Endothelial cell of umbilical vein (primary cell): ENCODE data around the gene GABARAPL1. TPM values are rescaled to one million over a fixed set of nuclear protein-coding genes. Genes with fewer than 3 reads are reported as not detected.
A peak's percentile ranks its signal among the peaks of the same experiment; 100 is the strongest.

Experiments used
- BruUV-seq: library from RNA; stranded (reverse); fragments of 400-500 nt; replicated peaks from 2 replicates; lab custom pipeline; 2021; lab: Mats Ljungman, UMichigan
- CTCF ChIA-PET: fragments of 300-600, 350-600 bp; sonication (Branson Sonifier 250); formaldehyde crosslinking; loops from one replicate; lab custom pipeline; 2021; ENCODE audit warnings: antibody characterized with exemption, inconsistent platforms; lab: Charles Lee
- POLR2A ChIA-PET: fragments of 300-600, 350-600 bp; sonication (Branson Sonifier 250); formaldehyde crosslinking; loops from one replicate; lab custom pipeline; 2021; ENCODE audit warnings: antibody characterized with exemption, inconsistent platforms; lab: Charles Lee
- DNase-seq: peaks from one replicate; pipeline ENCODE4 v3.0.0-alpha.2; 2011; ENCODE audit warnings: low read depth, low spot score
- FAIRE-seq: peaks from 2 replicates; lab custom pipeline; 2011; peaks lifted over from hg19 to GRCh38; lab: Jason Lieb, UNC
- H2AFZ ChIP-seq: 2 replicates; pipeline ENCODE4 v1.6.0; 2012; ENCODE audit warnings: low read depth, low read length, control low read depth, inconsistent platforms
- H3K27ac ChIP-seq: 2 replicates; pipeline ENCODE4 v1.5.1; 2011; ENCODE audit warnings: low read depth, mild to moderate bottlenecking, control low read depth, low read length, moderate library complexity; ENCODE audit not compliant: insufficient read depth
- H3K27me3 ChIP-seq, 2 experiments: 2 replicates each; pipeline versions ENCODE4 v1.6.0 to v1.6.1; 2011; ENCODE audit warnings: low read length in 2 of 2, mixed read lengths in 1 of 2; ENCODE audit not compliant: control insufficient read depth in 2 of 2, insufficient read depth in 2 of 2
- H3K36me3 ChIP-seq, 2 experiments: 2 replicates in 1 of 2; 3 replicates in 1 of 2; pipeline ENCODE4 v1.5.1; 2011; ENCODE audit warnings: low read length in 2 of 2, mild to moderate bottlenecking in 1 of 2, moderate library complexity in 1 of 2; ENCODE audit not compliant: control insufficient read depth in 2 of 2, insufficient read depth in 2 of 2; ENCODE audit errors: extremely low read depth in 1 of 2
- H3K4me1 ChIP-seq: 3 replicates; pipeline ENCODE4 v1.5.1; 2011; ENCODE audit warnings: mild to moderate bottlenecking, low read length; ENCODE audit not compliant: control insufficient read depth, insufficient read depth; ENCODE audit errors: extremely low read depth
- H3K4me2 ChIP-seq: 2 replicates; pipeline ENCODE4 v1.6.1; 2011; ENCODE audit warnings: low read length, control low read depth, mixed read lengths; ENCODE audit not compliant: insufficient read depth
- H3K4me3 ChIP-seq, 3 experiments: fragments of 200-600 bp in 1 of 3; sonication (generic), shearing (Covaris generic) in 1 of 3; replicated peaks in 1 of 3; 2 replicates each; pipeline ENCODE4 v1.5.1; 2011 to 2016; ENCODE audit warnings: control low read depth in 3 of 3, low read length in 3 of 3, mild to moderate bottlenecking in 2 of 3, inconsistent platforms in 1 of 3, low read depth in 1 of 3, moderate library complexity in 1 of 3; ENCODE audit not compliant: insufficient read depth in 1 of 3
- H3K79me2 ChIP-seq: 2 replicates; pipeline ENCODE4 v1.6.0; 2012; ENCODE audit warnings: low read length, inconsistent platforms; ENCODE audit not compliant: control insufficient read depth, insufficient read depth
- H3K9ac ChIP-seq: replicated peaks from 2 replicates; pipeline ENCODE3; 2011; ENCODE audit warnings: low read length, control low read depth; ENCODE audit not compliant: insufficient read depth; ENCODE audit errors: extremely low read depth
- H3K9me1 ChIP-seq: replicated peaks from 3 replicates; pipeline ENCODE4 v1.6.0; 2011; ENCODE audit warnings: mild to moderate bottlenecking, low read length; ENCODE audit not compliant: control insufficient read depth, insufficient read depth; ENCODE audit errors: extremely low read depth
- H3K9me3 ChIP-seq: replicated peaks from 2 replicates; pipeline ENCODE4 v1.5.1; 2012; ENCODE audit warnings: low read length, inconsistent platforms; ENCODE audit not compliant: control insufficient read depth, insufficient read depth
- H4K20me1 ChIP-seq: replicated peaks from 2 replicates; pipeline ENCODE3; 2011; ENCODE audit warnings: mild to moderate bottlenecking, low read length; ENCODE audit not compliant: control insufficient read depth, insufficient read depth; ENCODE audit errors: extremely low read depth
- EZH2 ChIP-seq: IDR thresholded peaks from 2 replicates; pipeline ENCODE4 v1.6.1; 2012; ENCODE audit warnings: borderline replicate concordance, low read depth, mild to moderate bottlenecking, moderate library complexity, low read length, inconsistent platforms; ENCODE audit not compliant: severe bottlenecking
- FOS ChIP-seq: IDR thresholded peaks from 2 replicates; pipeline ENCODE4 v1.6.1; 2011; ENCODE audit warnings: mild to moderate bottlenecking, low read length, moderate library complexity, borderline replicate concordance; ENCODE audit not compliant: insufficient read depth
- GATA2 ChIP-seq: IDR thresholded peaks from 2 replicates; pipeline ENCODE4 v1.7.0; 2011; ENCODE audit warnings: low read depth, mild to moderate bottlenecking, moderate library complexity, mixed read lengths, low read length; ENCODE audit not compliant: insufficient read length, insufficient read depth
- JUN ChIP-seq: IDR thresholded peaks from 2 replicates; pipeline ENCODE4 v1.6.1; 2011; ENCODE audit warnings: borderline replicate concordance, low read depth; ENCODE audit not compliant: insufficient read length, insufficient read depth
- MAX ChIP-seq: IDR thresholded peaks from 2 replicates; pipeline ENCODE4 v1.6.1; 2011; ENCODE audit not compliant: insufficient read depth, insufficient read length
- MYC ChIP-seq: IDR thresholded peaks from one replicate; pipeline ENCODE4 v1.6.1; 2011; ENCODE audit warnings: mild to moderate bottlenecking, low read depth, low read length
- POLR2A ChIP-seq: IDR thresholded peaks from 2 replicates; pipeline ENCODE4 v1.6.1; 2012; ENCODE audit warnings: low read depth, mild to moderate bottlenecking, control low read depth, low read length
- POLR2AphosphoS5 ChIP-seq: IDR thresholded peaks from 2 replicates; pipeline ENCODE4 v1.6.1; 2012; ENCODE audit warnings: low read depth, mild to moderate bottlenecking, control low read depth, low read length, moderate library complexity; ENCODE audit not compliant: insufficient read depth
- dilution Hi-C: fragments of 300-500 bp; cut with MboI; formaldehyde crosslinking; loops from one replicate; pipeline ENCODE4 v1.15.0; 2019; ENCODE audit warnings: low sequenced_read_pairs; ENCODE audit not compliant: extremely low pct_ligation_motif_present
- intact Hi-C: fragments of 100-400 bp; cut with micrococcal nuclease; formaldehyde crosslinking; loops from one replicate; pipeline ENCODE4 v1.10.0; 2022
- polyA plus RNA-seq, 4 experiments: library from polyadenylated mRNA; depleted of rRNA in 3 of 4; stranded (reverse) in 3 of 4; unstranded in 1 of 4; fragments of >200 nt; gene quantifications; 2 replicates each; pipeline versions ENCODE4 v1.2.1 to v1.2.3, GENCODE V29; 2011 to 2012; ENCODE audit warnings: missing spikeins in 1 of 4
- total RNA-seq: library from RNA; stranded (reverse); gene quantifications from 2 replicates; pipeline ENCODE4 v1.2.3, GENCODE V29; 2021
- TF ChIP-seq, protein P1 (sequence below), 2 donors: IDR thresholded peaks; 1 replicate in 1 of 2; 2 replicates in 1 of 2; pipeline ENCODE4 v1.5.1; 2011; ENCODE audit warnings: low read length in 2 of 2, mild to moderate bottlenecking in 2 of 2, moderate library complexity in 2 of 2, control low read depth in 1 of 2, inconsistent platforms in 1 of 2, low read depth in 1 of 2; ENCODE audit not compliant: insufficient read depth in 1 of 2; ENCODE audit errors: extremely low read depth in 1 of 2

GABARAPL1 gene
- total and polyA plus RNA-seq, 2 donors (not counting 3 experiments of a cell fraction or from before 2014, with no cell fraction given) = 59.4 to 65.6 TPM

DNA sequence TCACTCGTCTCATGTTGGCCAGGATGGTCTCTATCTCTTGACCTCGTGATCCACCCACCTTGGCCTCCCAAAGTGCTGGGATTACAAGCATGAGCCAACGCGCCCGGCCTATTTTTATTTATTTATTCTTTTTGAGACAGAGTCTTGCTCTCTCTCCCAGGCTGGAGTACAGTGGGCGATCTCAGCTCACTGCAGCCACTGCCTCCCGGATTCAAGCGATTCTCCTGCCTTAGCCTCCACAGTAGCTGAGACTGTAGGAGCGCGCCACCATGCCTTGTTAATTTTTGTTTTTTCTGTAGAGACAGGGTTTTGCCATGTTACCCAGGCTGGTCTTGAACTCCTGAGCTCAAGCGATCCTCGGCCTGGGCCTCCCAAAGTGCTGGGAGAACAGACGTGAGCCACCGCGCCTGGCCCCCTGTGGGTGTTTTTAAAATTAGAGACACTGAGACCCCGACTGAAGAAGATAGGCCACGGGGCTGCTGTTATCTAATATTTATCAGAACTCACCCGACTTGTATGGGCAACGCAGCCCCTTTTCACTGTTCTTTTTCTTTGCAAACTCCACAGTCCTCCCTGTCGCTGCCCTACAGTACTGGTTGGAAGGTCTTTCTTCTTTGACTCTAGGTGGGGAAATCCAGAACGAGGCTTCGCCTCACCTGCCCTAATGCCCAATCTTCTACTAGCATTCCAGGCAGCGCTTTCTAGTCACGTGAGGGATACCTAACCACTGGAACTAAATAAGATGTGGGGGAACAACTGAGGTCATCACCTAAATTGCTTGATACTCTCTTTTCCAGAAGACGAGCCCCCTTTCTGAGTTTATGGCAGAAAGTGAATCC, 1.4 kb upstream of the GABARAPL1 start:
- TF ChIP-seq GATA2 = no peak
- TF ChIP-seq, protein P1, sequence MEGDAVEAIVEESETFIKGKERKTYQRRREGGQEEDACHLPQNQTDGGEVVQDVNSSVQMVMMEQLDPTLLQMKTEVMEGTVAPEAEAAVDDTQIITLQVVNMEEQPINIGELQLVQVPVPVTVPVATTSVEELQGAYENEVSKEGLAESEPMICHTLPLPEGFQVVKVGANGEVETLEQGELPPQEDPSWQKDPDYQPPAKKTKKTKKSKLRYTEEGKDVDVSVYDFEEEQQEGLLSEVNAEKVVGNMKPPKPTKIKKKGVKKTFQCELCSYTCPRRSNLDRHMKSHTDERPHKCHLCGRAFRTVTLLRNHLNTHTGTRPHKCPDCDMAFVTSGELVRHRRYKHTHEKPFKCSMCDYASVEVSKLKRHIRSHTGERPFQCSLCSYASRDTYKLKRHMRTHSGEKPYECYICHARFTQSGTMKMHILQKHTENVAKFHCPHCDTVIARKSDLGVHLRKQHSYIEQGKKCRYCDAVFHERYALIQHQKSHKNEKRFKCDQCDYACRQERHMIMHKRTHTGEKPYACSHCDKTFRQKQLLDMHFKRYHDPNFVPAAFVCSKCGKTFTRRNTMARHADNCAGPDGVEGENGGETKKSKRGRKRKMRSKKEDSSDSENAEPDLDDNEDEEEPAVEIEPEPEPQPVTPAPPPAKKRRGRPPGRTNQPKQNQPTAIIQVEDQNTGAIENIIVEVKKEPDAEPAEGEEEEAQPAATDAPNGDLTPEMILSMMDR (IDR thresholded peaks at IDR 0.05; ENCODE audit: extremely low read depth in 1 of 2, insufficient read depth in 1 of 2, low read depth in 1 of 2, low read length in 2 of 2) = no peak
- no peak for TF ChIP-seq MAX
- no peak for TF ChIP-seq POLR2A
- no peak for TF ChIP-seq POLR2AphosphoS5
- TF ChIP-seq JUN = no peak
- no peak for TF ChIP-seq FOS
- no peak for TF ChIP-seq MYC
- TF ChIP-seq EZH2 = no peak
- H3K79me2 ChIP-seq = peaks cover 34% of the 10 kb centered on the region
- no peak overlapping the region for H3K4me2 ChIP-seq
- H2AFZ ChIP-seq = no peak overlapping the region
- no peaks in the 10 kb centered on the region for H4K20me1 ChIP-seq
- peak overlapping the region; percentile 96 for H3K27ac ChIP-seq
- intact Hi-C loops = loop anchor here (5.0 kb wide), 2 partner anchors 194 to 461 kb away; partner anchors contain the start of gene STYK1
- no peaks in the 10 kb centered on the region for H3K27me3 ChIP-seq
- peak overlapping the region; percentile 34 for H3K9ac ChIP-seq
- H3K4me1 ChIP-seq = peaks cover 15% of the 10 kb centered on the region
- dilution Hi-C loops = no loop called here
- CTCF ChIA-PET = interaction anchor here (1.9 kb wide), 1 partner anchor 58 kb away, joined by 5 read pairs; no protein-coding TSS in a partner anchor
- POLR2A ChIA-PET = interaction anchor here (0.7 kb wide), 1 partner anchor 133 kb away, joined by 4 read pairs; no protein-coding TSS in a partner anchor
- no peaks in the 10 kb centered on the region for H3K9me3 ChIP-seq
- DNase-seq (no peak), FAIRE-seq (no peak)
- H3K9me1 ChIP-seq = no peaks in the 10 kb centered on the region
- BruUV-seq = no TSS peak
- H3K36me3 ChIP-seq = no peaks in the 10 kb centered on the region
- H3K4me3 ChIP-seq = no peak overlapping the region
